HepG2 (cell line): ENCODE results near the gene SLC22A15. TPM values are rescaled to one million over a fixed set of nuclear protein-coding genes. Genes with fewer than 3 reads are reported as not detected.

Source experiments
- AKAP8 ChIP-seq: sonication (generic); formaldehyde crosslinking; IDR thresholded peaks from 2 replicates; pipeline ENCODE4 v1.5.1; 2020; ENCODE audit warnings: mild to moderate bottlenecking, missing genetic modification reagents
- GZF1 ChIP-seq: sonication (generic); formaldehyde crosslinking; IDR thresholded peaks from 2 replicates; pipeline ENCODE4 v1.5.1; 2020; ENCODE audit warnings: mild to moderate bottlenecking, missing genetic modification reagents
- SKI ChIP-seq: fragments of 450-650 bp; IDR thresholded peaks from one replicate; pipeline ENCODE4 v1.6.1; 2018; ENCODE audit warnings: mild to moderate bottlenecking; ENCODE audit not compliant: partially characterized antibody
- ZFX ChIP-seq: sonication (generic); formaldehyde crosslinking; IDR thresholded peaks from 2 replicates; pipeline ENCODE4 v1.4.0; 2020; ENCODE audit warnings: mild to moderate bottlenecking, low read depth, missing genetic modification reagents, moderate library complexity
- ZNF878 ChIP-seq: sonication (generic); formaldehyde crosslinking; IDR thresholded peaks from 2 replicates; pipeline ENCODE4 v1.8.1; 2023; ENCODE audit warnings: mild to moderate bottlenecking, missing genetic modification reagents, moderate library complexity
- polyA plus RNA-seq, 8 experiments: library from polyadenylated mRNA; depleted of rRNA in 3 of 8; stranded (reverse) in 7 of 8; unstranded in 1 of 8; fragments of >200 nt; fragmentation: Illumina TruSeq in 4 of 8; extraction: Trizol in 4 of 8; gene quantifications; 2 replicates each; pipeline versions ENCODE4 v1.2.1 to v1.2.3, GENCODE V29; 2011 to 2016; ENCODE audit warnings: low read depth in 4 of 8, missing spikeins in 1 of 8, mixed read lengths in 1 of 8; ENCODE audit not compliant: insufficient read depth in 1 of 8
- total RNA-seq, 5 experiments: library from RNA; depleted of rRNA; stranded (reverse); fragments of >200 nt; fragmentation: Illumina TruSeq; extraction: Trizol; gene quantifications; 2 replicates each; pipeline ENCODE4 v1.2.3, GENCODE V29; 2016; ENCODE audit warnings: low read depth in 1 of 5
- TF ChIP-seq, protein P1 (sequence below): sonication (generic); formaldehyde crosslinking; IDR thresholded peaks from 2 replicates; pipeline ENCODE4 v1.8.0; 2022; ENCODE audit warnings: mild to moderate bottlenecking, missing genetic modification reagents, moderate library complexity
- TF ChIP-seq, protein P2 (sequence below): sonication (generic); formaldehyde crosslinking; IDR thresholded peaks from 2 replicates; pipeline ENCODE4 v1.4.0; 2020; ENCODE audit warnings: mild to moderate bottlenecking, missing genetic modification reagents
- TF ChIP-seq, protein P3 (sequence below): sonication (generic); formaldehyde crosslinking; IDR thresholded peaks from 2 replicates; pipeline ENCODE4 v1.4.0; 2020; ENCODE audit warnings: missing genetic modification reagents

The SLC22A15 gene
- total and polyA plus RNA-seq, 2 of the 13 experiments (the other 11 are each of a cell fraction or from before 2014, with no cell fraction given), result 0.24 to 1.7 TPM

DNA sequence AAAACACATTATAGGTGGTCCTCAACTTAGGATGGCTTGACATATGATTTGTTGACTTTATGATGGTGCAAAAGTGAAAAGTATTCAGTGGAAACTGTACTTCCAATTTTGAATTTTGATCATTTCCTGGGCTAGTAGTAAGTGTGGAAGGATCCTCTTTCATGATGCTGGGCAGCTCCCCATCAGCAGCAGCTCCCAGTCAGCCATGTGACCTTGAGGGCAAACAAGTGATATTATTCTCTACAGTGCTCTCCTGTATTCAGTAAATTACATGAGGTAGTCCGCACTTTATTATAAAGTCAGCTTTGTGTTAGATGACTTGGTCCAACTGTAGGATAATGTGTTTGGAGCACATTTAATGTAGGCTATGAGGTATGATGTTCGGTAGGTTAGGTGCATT is 36.4 kb downstream of the SLC22A15 start (continued):
- TF ChIP-seq, protein P1, sequence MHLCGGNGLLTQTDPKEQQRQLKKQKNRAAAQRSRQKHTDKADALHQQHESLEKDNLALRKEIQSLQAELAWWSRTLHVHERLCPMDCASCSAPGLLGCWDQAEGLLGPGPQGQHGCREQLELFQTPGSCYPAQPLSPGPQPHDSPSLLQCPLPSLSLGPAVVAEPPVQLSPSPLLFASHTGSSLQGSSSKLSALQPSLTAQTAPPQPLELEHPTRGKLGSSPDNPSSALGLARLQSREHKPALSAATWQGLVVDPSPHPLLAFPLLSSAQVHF (CRISPR knock-in tag), result no peak
- TF ChIP-seq SKI (no peak), ZNF878 (no peak), ZFX (CRISPR knock-in tag) (no peak), AKAP8 (CRISPR knock-in tag) (no peak), GZF1 (no peak)
- TF ChIP-seq, protein P2, sequence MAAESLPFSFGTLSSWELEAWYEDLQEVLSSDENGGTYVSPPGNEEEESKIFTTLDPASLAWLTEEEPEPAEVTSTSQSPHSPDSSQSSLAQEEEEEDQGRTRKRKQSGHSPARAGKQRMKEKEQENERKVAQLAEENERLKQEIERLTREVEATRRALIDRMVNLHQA, result no peak
- TF ChIP-seq, protein P3, sequence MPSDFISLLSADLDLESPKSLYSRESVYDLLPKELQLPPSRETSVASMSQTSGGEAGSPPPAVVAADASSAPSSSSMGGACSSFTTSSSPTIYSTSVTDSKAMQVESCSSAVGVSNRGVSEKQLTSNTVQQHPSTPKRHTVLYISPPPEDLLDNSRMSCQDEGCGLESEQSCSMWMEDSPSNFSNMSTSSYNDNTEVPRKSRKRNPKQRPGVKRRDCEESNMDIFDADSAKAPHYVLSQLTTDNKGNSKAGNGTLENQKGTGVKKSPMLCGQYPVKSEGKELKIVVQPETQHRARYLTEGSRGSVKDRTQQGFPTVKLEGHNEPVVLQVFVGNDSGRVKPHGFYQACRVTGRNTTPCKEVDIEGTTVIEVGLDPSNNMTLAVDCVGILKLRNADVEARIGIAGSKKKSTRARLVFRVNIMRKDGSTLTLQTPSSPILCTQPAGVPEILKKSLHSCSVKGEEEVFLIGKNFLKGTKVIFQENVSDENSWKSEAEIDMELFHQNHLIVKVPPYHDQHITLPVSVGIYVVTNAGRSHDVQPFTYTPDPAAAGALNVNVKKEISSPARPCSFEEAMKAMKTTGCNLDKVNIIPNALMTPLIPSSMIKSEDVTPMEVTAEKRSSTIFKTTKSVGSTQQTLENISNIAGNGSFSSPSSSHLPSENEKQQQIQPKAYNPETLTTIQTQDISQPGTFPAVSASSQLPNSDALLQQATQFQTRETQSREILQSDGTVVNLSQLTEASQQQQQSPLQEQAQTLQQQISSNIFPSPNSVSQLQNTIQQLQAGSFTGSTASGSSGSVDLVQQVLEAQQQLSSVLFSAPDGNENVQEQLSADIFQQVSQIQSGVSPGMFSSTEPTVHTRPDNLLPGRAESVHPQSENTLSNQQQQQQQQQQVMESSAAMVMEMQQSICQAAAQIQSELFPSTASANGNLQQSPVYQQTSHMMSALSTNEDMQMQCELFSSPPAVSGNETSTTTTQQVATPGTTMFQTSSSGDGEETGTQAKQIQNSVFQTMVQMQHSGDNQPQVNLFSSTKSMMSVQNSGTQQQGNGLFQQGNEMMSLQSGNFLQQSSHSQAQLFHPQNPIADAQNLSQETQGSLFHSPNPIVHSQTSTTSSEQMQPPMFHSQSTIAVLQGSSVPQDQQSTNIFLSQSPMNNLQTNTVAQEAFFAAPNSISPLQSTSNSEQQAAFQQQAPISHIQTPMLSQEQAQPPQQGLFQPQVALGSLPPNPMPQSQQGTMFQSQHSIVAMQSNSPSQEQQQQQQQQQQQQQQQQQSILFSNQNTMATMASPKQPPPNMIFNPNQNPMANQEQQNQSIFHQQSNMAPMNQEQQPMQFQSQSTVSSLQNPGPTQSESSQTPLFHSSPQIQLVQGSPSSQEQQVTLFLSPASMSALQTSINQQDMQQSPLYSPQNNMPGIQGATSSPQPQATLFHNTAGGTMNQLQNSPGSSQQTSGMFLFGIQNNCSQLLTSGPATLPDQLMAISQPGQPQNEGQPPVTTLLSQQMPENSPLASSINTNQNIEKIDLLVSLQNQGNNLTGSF (CRISPR knock-in tag), result no peak
- TF ChIP-seq, all 625 proteins: peak for 0
